Osteocyte (in vitro differentiated cells): Measurements from ENCODE around the gene RTF1. TPM values are rescaled to one million over a fixed set of nuclear protein-coding genes. Genes with fewer than 3 reads are reported as not detected.
"Not testable (repeated sequence)": the region's sequence is repeated elsewhere in the genome, so short reads cannot be mapped to it uniquely, and the experiment has no call there.

Experiments used
- DNase-seq: peaks from one replicate; pipeline ENCODE4 v3.0.0; 2021; ENCODE audit warnings: mixed read lengths; ENCODE audit not compliant: unreplicated experiment; ENCODE audit errors: extremely low spot score
- H3K27ac Mint-ChIP-seq: one replicate; pipeline ENCODE4 v1.8.0; 2021; ENCODE audit warnings: mild to moderate bottlenecking, mixed read lengths; ENCODE audit not compliant: unreplicated experiment
- H3K27me3 Mint-ChIP-seq: one replicate; pipeline ENCODE4 v1.8.0; 2021; ENCODE audit warnings: mixed read lengths; ENCODE audit not compliant: unreplicated experiment
- H3K36me3 Mint-ChIP-seq: one replicate; pipeline ENCODE4 v1.8.0; 2021; ENCODE audit warnings: mixed read lengths; ENCODE audit not compliant: unreplicated experiment
- H3K4me1 Mint-ChIP-seq: one replicate; pipeline ENCODE4 v1.8.0; 2021; ENCODE audit warnings: mixed read lengths; ENCODE audit not compliant: unreplicated experiment
- H3K4me3 Mint-ChIP-seq: one replicate; pipeline ENCODE4 v1.8.0; 2021; ENCODE audit warnings: mild to moderate bottlenecking, moderate library complexity, mixed read lengths; ENCODE audit not compliant: unreplicated experiment
- H3K9me3 Mint-ChIP-seq: one replicate; pipeline ENCODE4 v1.8.0; 2021; ENCODE audit warnings: mixed read lengths; ENCODE audit not compliant: unreplicated experiment
- total RNA-seq: library from RNA; stranded (reverse); gene quantifications from 2 replicates; pipeline ENCODE4 v1.2.1, GENCODE V29; 2021
- TF ChIP-seq, protein P1 (sequence below): fragments of 200-600 bp; sonication (generic); IDR thresholded peaks from 2 replicates; pipeline ENCODE4 v1.5.0; 2021; ENCODE audit warnings: antibody characterized with exemption, mild to moderate bottlenecking, moderate library complexity

The RTF1 gene
- total RNA-seq, 1 donor from 2014 or later, result 43.0 TPM

DNA sequence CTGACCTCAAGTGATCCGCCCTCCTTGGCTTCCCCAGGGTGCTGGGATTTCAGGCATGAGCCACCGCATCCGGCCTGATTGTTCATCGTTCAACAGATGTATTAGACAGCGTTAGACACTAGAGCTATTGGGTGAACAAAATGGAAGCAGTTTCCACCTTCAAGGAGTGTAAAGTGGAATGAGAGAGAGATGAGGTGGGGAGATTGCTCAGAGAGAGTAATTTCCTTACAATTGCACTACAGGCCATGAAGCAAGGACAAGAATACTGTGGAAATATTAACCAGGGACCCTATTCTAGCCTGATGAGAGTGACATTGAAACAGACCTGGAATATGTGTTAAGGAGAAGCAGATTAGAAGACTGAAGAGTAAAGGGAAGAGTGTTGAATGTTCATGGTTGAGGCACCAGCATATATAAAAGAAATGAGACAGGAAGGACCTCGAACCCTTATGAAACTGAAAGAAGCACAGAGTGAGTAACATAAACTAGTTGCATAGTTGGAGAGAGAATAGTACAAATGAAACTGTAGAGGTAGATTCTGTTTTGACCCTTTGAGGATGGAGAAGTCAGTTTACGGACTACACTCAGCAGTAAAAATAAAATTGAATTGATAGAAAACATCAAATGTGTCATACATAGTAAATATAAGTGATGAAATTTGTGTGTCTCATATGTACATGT, 7.2 kb downstream of the RTF1 start:
- Mint-ChIP-seq H3K27ac (no peak overlapping the region), H3K9me3 (no peaks in the 10 kb centered on the region), H3K4me1 (peaks cover 19% of the 10 kb centered on the region), H3K27me3 (no peaks in the 10 kb centered on the region), H3K4me3 (no peak overlapping the region), H3K36me3 (peaks cover 3% of the 10 kb centered on the region)
- no peak for DNase-seq
- TF ChIP-seq, protein P1, sequence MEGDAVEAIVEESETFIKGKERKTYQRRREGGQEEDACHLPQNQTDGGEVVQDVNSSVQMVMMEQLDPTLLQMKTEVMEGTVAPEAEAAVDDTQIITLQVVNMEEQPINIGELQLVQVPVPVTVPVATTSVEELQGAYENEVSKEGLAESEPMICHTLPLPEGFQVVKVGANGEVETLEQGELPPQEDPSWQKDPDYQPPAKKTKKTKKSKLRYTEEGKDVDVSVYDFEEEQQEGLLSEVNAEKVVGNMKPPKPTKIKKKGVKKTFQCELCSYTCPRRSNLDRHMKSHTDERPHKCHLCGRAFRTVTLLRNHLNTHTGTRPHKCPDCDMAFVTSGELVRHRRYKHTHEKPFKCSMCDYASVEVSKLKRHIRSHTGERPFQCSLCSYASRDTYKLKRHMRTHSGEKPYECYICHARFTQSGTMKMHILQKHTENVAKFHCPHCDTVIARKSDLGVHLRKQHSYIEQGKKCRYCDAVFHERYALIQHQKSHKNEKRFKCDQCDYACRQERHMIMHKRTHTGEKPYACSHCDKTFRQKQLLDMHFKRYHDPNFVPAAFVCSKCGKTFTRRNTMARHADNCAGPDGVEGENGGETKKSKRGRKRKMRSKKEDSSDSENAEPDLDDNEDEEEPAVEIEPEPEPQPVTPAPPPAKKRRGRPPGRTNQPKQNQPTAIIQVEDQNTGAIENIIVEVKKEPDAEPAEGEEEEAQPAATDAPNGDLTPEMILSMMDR, result no peak

DNA sequence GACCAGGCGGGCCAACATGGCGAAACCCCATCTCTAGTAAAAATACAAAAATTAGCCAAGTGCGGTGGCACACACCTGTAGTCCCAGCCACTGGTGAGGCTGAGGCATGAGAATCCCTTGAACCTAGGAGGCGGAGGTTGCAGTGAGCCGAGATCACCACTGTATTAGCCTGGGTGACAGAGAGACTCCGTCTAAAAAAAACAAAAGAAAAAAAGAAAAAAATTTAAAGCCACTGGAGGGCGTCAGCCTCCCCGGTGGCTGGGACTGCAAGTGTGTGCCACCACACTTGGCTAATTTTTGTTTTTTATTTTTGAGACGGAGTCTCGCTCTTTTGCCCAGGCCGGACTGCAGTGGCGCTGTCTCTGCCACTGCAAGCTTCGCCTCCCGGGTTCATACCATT, 7.9 kb downstream of the RTF1 start:
- Mint-ChIP-seq H3K27ac (no peak overlapping the region), H3K36me3 (peaks cover 3% of the 10 kb centered on the region), H3K27me3 (no peaks in the 10 kb centered on the region), H3K9me3 (no peaks in the 10 kb centered on the region), H3K4me1 (peaks cover 23% of the 10 kb centered on the region), H3K4me3 (no peak overlapping the region)
- no peak for DNase-seq
- TF ChIP-seq, protein P1, result no peak

DNA sequence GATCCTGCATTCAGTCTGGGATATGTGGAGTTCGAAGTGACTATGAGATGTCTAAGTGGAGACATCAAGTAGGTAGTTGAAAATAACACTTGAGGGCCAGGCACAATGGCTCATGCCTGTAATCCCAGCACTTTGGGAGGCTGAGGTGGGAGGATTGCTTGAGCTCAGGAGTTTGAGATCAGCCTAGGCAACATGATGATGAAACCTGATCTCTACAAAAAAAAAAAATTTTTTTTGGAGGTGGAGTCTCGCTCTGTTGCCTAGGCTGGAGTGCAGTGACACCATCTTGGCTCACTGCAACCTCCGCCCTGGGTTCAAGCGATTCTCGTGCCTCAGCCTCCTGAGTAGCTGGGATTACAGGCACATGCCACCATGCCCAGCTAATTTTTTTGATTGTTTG, 9.0 kb downstream of the RTF1 start:
- not testable (repeated sequence) for H3K9me3 Mint-ChIP-seq, H3K36me3 Mint-ChIP-seq, H3K27ac Mint-ChIP-seq, DNase-seq, H3K4me3 Mint-ChIP-seq, H3K27me3 Mint-ChIP-seq
- H3K4me1 Mint-ChIP-seq, result peaks cover 17% of the 10 kb centered on the region

DNA sequence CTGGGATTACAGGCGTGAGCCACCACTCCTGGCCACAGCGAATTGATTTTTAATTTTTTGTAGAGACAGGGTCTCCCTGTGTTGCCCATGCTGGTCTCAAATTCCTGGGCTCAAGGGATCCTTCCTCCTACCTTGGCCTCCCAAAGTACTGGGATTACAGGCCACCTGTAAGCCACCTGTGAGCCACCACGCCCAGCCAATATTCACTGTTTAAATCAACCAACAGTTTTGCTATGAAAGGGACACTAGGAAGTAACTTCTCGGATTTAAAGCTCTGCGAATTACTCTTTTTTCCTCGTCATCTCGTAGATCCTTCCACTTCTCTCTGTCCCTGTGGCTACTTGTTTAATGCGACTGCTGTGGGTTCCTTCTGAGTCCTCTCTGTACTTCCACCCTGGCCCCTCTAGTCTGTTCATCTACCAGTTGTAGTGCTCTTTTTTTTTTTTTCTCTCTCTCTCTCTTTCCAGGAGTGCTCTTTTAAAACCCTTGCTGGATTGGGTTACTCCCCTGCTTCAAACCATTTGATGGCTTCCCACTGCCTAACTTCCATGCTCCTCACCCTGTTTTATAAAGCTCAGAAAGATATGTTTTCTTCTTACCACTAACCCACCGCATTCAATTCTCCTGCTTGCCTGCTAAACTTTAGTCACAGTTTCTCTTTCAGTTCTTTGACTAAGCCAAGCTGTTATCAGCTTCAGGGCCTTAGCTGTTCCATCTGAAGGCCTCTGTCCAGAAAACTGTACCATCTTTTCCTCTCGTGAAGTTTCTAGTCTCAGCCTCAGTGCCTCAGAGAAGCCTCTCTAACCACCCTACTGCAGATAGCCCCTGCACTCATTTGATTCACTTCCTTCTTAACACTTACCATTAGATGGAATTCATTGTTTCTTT, 12.4 kb downstream of the RTF1 start:
- TF ChIP-seq, protein P1, result no peak
- Mint-ChIP-seq H3K4me3 (no peak overlapping the region), H3K27me3 (no peaks in the 10 kb centered on the region), H3K4me1 (peaks cover 8% of the 10 kb centered on the region), H3K27ac (peak overlapping the region; percentile 2), H3K36me3 (peaks cover 3% of the 10 kb centered on the region), H3K9me3 (no peaks in the 10 kb centered on the region)
- DNase-seq, result no peak

DNA sequence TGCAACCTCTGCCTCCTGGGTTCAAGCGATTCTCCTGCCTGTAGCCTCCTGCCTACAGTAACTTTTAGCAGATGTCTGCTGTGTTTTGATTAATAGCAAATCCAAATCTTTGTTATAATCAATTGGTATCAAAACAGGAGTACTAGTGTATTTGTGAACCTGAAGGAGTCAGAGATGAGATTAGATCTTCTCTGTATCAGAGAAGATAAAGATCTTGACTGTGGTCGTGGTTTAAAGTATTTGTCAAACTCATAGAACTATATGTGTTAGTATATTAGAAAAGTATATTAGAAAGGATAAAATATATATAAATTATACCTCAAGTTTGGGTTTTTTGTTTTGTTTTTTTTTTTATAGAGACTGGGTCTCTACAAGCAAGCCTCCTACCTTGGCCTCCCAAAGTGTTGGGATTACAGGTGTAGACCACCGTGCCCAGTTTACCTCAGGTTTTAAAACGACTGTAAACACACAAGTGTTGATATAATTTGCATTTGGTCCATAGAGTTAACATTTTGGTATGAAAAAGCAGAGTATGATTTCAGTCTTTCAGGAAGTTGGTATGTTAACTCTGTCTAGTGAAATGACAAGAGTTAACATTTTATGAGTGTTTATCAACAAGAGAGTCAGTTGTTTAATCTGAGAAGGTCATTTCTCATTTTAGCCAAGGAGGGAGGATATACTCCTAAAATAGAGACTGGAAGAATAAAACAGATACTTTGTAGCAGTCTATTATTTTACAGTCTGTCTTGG, 18.3 kb downstream of the RTF1 start:
- Mint-ChIP-seq H3K9me3 (no peaks in the 10 kb centered on the region), H3K4me1 (peaks cover 2% of the 10 kb centered on the region), H3K4me3 (no peak overlapping the region), H3K36me3 (peaks cover 13% of the 10 kb centered on the region), H3K27me3 (no peaks in the 10 kb centered on the region), H3K27ac (no peak overlapping the region)
- TF ChIP-seq, protein P1, result no peak
- DNase-seq, result no peak
